22Rv1 (cell line): Measurements from ENCODE around the gene TRERF1.

Source experiments
- CTCF ChIP-seq: fragments of 450-650 bp; IDR thresholded peaks from 2 replicates; pipeline ENCODE4 v1.5.1; 2017; ENCODE audit warnings: mild to moderate bottlenecking
- ZFX ChIP-seq: fragments of 450-650 bp; IDR thresholded peaks from 2 replicates; pipeline ENCODE4 v1.6.1; 2017; ENCODE audit warnings: antibody characterized with exemption, borderline replicate concordance

- TF ChIP-seq CTCF = no peak
- no peak for TF ChIP-seq ZFX
Observed at GRCh38 chr6:42337985-42338743, 113.6 kb downstream of the TRERF1 start.
